Ecto neural progenitor cell (in vitro differentiated cells): ENCODE data around the gene MAST3.

Experiments
- DNase-seq: peaks from one replicate; pipeline ENCODE4 v3.0.0-alpha.2; 2018; ENCODE audit warnings: low spot score

The MAST3 gene

DNA sequence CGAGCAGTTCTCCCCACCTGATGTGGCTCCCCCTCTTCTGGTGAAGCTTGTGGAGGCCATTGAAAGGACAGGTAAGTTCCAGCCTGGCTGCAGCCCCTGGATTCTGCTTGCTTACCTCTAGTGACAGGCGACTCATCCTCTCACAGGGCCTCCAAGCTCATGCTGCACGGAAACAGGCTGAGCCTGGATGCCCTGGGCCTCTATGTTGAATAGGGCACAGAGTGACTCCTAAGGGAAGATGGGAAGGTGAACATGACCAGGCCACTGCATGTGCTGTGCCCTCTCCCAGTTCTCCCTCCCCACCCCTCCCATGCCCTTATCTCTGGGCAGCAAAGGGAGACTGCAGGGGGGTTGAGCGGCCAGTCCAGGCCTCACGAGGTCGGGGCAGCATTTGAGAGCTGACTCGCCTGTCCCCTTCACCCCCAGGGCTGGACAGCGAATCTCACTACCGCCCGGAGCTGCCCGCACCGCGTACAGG is 63.0 kb downstream of the MAST3 start:
- DNase-seq = no peak

DNA sequence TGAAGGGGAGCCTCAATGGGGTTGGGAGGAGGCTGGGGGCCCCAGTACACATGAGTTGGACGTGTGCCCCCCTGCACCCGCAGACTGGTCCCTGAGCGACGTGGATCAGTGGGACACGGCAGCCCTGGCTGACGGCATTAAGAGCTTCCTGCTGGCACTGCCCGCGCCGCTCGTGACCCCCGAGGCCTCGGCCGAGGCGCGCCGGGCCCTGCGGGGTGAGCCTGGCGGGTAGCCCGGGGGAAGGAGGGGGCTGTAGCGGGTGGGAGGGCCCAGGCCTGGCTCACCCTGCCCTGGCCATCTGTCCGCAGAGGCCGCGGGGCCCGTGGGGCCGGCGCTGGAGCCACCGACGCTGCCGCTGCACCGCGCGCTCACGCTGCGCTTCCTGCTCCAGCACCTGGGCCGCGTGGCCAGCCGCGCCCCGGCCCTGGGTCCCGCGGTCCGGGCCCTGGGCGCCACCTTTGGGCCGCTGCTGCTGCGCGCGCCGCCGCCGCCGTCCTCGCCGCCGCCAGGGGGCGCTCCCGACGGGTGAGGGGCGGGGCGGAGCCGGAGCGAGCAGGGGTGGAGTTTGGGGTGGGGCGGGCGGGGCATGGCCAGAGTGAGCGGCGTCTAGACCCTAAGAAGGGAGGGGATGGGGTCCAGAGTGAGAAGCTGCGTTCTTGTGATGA is 63.5 kb downstream of the MAST3 start:
- peak; percentile 88 for DNase-seq

DNA sequence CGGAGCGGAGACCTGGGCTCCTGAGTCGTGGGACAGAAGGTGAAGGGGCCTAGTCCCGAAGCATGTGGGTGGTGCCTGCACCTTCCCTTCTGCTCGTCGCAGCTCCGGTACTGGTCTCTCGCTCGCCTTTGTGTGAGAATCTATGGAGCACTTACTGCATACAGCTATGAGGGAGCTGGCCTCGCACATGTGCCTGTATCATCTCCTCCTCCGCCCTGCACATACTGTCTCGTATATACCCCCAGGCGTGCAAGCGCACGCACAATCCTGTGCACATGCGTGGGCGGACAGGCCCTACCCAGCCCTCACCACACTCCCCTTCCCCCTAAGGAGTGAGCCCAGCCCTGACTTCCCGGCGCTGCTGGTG is 64.0 kb downstream of the MAST3 start:
- no peak for DNase-seq

DNA sequence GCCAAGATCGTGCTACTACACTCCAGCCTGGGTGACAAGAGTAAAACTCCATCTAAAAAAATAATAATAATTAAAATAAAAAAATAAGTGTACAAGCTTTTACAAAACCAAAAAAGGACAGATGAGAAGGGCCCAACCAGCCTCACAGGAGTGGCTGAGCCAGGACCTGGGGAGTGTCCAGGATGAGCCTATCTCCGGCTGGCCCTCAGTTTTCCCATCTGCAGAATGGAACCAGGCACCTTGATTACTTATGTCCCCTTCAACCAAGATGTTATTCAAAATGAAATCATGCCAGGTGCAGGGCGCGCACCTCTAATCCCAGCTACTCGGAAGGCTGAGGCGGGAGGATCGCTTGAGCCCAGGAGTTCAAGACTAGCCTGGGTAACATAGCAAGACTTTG is 66.5 kb downstream of the MAST3 start:
- no peak for DNase-seq

DNA sequence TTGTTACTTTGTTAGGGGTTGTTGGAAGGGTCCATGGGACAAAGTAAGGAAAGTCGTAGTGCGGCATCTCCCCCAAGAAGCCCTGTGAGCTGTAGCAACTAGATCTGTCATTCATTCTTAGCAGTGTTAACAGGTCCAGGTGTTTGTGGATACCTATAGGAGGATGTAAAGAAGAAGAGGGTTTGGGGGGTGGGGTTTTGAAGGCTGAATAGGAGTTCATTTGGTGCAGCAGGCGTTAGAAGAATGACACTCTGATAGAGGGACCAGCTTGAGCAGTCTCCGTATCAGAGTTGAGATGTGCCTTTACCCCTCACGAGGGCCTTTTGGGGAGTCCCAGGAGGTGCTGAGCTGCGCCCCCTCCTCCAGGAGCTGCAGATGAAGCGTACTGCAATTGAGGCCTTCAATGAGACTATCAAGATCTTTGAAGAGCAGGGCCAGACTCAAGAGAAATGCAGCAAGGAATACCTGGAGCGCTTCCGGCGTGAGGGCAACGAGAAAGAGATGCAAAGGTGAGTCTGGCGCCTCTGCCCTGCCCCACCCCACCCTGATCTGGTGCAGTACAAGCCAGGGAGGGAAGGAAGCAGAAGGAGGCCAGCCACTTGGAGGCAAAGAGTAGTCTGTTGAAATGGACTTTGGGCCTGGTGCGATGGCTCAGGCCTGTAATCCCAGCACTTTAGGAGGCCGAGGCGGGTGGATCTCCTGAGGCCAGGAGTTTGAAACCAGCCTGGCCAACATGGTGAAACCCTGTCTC is 68.4 kb downstream of the MAST3 start:
- DNase-seq = no peak

DNA sequence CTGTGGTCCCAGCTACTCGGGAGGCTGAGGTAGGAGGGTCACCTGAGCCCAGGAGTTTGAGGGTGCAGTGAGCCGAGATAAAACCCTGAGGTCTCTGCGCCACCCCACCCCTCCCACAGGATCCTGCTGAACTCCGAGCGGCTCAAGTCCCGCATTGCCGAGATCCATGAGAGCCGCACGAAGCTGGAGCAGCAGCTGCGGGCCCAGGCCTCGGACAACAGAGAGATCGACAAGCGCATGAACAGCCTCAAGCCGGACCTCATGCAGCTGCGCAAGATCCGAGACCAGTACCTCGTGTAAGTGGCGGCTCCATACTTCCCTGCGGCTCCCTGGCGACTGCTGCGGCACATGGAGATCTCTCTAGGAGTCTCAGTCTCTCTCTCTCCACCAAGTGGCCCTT is 69.4 kb downstream of the MAST3 start:
- no peak for DNase-seq

DNA sequence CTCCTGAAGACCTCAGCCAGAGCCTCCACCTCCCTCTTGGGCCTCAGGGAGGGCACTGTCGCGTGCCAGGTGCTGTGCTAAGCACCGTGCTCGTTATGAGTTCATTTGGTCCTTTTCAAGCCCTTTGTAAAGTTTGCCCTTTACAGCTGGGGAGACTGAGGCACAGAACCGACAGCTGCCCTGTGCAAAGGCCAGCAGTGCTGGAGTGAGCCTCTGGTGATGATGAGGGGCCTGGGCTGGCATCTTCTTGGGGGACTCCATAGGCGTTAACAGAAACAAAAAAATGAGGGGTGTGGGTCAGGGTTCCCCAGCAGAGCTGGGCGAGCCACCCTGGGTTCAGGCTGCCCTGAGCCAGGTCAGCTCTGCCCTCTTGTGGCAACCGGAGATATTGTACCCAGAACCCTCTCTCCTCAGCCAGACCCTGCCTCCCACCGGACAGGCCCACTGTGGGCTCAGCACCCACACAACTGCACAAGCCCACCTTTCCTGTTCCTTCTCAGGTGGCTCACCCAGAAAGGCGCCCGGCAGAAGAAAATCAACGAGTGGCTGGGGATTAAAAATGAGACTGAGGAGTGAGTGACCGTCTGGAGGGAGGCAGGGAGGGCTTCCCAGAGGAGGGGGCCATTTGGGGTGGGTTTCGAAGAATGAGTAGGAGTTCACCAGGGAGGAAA is 70.5 kb downstream of the MAST3 start:
- no peak for DNase-seq

DNA sequence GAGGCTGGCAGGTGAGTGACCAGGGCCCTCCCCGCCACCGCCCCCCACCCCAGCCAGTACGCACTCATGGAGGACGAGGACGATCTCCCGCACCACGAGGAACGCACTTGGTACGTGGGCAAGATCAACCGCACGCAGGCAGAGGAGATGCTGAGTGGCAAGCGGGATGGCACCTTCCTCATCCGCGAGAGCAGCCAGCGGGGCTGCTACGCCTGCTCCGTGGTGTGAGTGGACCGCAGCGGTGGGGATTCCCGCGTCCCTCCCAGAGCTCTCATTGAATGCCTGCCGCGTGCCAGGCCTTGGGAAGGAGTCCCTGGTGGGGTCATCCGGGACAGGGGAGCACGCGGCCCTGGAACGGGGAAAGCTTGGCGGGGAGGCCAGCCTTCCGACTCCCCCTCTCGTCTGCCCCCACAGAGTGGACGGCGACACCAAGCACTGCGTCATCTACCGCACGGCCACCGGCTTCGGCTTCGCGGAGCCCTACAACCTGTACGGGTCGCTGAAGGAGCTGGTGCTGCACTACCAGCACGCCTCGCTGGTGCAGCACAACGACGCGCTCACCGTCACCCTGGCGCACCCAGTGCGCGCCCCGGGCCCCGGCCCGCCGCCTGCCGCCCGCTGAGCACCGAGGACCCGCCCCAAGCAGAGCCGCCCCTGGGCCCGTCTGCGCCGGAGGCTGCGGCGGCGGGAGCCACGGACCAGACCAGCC is 71.2 kb downstream of the MAST3 start:
- DNase-seq = no peak

DNA sequence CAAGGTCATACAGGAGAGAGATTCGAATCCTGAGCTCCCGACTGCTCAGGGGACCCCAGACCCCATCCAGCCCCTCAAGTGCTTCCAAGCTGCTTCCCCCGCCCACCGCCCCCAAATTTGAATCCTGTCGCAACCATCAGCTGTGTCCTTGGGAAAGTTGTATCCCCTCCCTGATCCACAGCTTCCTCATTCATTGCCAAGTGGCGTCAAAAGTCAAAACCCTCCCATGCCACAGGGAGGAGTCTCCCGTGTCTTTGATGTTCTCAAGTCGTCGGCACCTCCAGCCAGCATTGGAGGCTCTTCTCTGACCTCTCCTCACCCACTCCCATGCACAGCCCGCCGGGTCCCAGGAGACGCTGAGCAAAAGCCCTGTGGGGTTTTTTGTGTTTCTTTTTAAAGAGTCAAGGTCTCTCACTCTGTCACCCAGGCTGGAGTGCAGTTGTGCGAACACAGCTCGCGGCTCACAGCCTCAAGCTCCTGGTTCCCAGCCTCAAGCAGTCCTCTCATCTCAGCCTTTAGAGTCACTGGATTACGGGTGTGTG is 73.2 kb downstream of the MAST3 start:
- DNase-seq = no peak

DNA sequence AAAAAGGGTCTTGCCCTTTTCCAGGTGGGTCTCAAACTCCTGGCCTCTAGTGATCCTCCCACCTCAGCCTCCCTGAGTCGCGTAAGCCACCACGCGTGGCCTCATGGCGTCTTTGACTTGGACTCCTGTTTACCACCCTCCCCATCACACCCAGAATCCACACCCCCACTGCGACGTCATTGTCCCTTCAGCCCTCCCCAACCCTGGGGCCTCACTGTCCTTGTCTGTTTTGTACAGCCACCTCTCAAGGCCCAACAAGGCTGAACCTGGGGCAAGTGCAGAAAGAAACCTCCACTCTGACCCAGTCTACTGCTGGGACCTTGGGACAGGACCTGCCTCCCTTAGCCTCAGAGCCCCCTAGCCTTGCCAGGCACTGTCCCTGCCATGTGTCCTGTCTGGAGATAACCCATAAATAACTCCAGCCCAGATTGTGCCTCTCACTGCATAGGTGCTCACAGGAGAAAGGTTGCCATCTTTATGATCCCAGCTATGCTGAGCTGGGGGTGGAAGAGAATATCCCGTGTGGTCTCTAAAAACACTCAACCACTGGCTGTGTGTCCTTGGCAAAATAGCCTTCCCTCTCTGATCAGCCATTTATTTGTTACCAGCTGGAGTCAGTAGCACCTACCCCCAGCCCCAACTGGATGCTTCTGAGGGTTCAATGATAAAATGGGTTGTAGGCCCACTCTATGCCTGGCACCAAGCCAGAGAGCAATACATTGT is 74.2 kb downstream of the MAST3 start:
- DNase-seq = no peak

DNA sequence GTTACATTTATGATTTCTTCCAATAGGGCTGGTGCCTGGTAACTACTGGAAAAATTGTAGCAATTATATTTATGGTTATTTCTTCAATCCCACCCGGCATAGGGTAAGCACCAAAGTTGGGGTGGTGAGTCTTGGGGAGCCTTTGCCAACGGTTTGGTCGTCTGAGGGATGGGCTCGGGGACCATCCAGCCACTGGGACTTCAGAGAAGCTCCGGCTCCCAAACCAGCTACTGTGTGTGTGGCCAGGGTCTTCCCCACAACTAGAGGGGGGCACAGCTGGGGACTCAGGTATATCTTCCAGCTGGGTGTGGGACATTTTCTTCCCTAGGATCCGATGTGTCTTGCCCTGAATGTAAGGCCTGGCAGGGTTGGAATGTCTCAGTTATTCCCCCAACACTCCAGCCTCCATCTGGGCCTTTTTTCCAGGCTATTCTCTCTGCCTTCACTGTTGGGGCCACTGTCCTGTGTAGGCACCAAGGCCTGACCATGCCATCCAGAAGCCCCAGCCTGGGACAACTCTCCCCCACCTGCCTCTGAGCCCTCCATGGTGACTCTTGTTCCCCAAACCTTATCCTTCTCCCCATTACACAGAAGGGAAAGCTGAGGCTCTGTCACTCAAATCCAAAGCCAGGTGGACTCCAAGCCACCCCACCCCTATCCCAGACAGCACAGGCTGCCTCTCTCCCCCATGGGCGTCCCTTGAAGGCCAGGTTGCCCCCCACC is 74.9 kb downstream of the MAST3 start:
- no peak for DNase-seq

DNA sequence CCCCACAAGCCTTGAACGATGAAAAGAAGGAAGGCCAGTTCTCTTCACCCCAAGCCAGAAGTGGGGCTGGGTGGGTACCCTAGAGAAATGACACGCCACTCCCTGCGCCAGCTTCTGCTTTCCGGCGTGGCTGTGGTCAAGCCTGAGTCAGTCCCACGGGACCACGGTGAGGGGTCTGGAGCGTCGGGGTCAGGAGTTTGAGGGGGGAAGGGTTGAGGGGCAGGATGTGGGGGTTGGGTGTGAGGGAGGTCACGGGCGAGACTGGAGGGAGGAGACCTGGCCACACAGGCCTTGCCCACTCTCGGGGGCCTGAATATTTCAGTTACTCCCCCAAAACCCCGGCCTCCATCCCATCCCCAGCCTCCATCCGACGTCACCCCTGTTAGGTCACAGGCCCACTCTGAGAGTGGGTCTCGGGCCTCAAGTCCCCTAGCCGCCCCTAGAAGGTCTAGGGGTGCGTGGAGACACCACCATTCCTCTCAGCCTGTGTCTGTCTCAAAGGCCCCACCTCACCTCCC is 75.5 kb downstream of the MAST3 start:
- no peak for DNase-seq

DNA sequence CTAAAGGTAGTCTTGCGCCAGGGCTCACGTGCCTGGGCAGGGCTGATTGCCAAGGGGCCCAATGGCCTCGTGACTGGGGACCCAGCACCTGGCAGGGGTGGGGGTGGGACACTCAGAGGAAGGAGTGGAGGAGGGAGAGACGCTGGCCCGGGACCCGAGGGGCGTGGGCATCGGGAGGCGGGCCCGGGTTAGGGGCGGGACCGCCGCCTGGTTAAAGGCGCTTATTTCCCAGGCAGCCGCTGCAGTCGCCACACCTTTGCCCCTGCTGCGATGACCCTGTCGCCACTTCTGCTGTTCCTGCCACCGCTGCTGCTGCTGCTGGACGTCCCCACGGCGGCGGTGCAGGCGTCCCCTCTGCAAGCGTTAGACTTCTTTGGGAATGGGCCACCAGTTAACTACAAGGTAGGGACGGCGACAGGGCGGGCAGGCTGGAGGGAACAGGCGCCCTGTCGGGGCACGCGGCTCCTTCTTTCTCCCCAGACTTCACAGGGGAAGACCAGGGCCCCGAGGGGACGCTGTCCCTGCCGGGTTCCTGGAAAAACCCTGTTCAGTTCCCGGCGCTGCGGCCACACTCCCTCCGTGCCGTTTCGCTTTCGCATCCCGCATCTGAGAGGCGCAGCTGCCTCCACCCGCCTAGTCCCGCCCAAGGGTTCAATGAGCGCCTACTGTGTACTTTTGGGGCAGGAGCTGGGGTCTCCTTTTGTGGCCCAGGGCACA is 76.2 kb downstream of the MAST3 start, which contains the start of gene IFI30:
TSS of gene IFI30 (plus strand) at position 242 of the 717 bp plus-strand sequence. CDS start at position 271, 29 bp downstream.
- DNase-seq = peak; percentile 75

DNA sequence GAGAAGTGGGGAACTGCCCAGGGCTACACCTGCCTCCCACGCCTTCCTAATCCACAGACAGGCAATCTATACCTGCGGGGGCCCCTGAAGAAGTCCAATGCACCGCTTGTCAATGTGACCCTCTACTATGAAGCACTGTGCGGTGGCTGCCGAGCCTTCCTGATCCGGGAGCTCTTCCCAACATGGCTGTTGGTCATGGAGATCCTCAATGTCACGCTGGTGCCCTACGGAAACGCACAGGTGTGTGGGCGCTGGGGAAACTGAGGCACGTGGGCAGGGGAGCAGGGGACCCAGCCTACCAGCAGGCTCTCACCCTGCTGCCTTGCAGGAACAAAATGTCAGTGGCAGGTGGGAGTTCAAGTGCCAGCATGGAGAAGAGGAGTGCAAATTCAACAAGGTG is 77.4 kb downstream of the MAST3 start:
- no peak for DNase-seq

DNA sequence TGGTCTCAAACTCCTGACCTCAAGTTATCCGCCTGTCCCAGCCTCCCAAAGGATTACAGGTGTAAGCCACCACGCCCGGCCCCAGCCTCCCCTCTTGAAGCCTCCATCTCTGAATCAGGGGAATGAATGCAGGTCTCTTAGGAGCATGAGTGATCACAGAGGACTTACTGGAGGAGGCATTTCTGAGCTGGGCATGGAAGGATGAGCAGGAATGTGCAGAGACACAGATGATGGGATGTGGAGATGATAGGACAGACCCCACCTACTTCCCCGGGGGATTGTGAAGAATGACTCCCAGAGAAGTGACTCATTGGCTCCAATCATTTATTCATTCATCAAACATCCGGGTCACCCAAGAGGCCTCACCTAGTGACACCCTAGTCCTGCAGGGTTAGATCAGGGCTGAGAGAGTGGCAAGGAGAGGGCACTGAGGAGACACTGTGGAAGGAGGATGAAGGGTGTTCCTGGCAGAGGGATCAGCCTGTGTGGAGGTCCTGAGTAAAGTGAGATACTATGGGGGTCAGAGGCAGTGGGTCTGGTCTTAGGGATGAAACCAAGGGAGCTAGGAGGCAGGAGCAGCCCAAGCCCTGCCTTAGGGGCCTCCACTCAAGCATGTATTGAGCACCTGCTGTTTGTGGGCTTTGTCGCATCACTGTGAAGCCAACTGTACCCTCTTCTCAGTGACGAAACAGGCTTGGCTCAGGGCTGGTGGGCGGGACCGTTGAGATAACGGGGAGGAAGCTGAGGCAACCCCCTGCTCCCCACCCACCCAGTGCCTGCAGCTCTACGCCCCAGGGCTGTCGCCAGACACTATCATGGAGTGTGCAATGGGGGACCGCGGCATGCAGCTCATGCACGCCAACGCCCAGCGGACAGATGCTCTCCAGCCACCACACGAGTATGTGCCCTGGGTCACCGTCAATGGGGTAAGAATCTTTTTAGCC is 79.1 kb downstream of the MAST3 start:
- no peak for DNase-seq

DNA sequence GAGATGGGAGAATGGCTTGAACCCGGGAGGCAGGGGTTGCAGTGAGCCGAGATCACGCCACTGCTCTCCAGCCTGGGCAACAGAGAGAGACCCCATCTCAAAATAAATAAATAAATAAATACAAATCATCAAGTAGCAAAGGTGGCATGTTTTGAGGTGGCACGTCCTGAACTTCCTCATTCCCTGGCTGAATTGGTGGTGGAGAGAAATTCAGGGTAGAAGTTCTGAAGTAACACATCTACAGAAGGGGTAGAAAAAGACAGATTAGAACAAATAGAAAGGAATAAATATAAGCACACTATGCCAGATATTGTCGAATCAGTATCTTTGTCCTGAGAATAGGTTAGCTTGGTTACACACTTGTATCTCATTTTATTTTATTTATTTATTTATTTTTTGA is 82.4 kb downstream of the MAST3 start:
- DNase-seq = no peak

DNA sequence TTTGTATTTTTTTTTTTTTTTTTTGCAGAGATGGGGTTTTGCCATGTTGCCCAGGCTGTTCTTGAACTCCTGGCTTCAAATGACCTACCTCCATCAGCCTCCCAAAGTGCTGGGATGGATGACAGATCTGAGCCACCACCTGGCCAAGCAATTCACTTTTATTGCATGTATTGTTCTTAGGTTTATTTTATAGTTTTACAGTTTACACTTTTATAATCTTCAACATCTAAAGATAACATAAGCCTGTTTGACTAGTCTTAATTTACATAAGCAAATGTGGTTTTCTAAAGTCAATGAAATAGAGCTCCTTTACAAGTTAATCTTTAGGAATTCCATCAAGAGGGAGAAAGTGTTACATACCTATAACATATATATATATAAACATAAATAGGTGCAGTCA is 86.0 kb downstream of the MAST3 start:
- no peak for DNase-seq

DNA sequence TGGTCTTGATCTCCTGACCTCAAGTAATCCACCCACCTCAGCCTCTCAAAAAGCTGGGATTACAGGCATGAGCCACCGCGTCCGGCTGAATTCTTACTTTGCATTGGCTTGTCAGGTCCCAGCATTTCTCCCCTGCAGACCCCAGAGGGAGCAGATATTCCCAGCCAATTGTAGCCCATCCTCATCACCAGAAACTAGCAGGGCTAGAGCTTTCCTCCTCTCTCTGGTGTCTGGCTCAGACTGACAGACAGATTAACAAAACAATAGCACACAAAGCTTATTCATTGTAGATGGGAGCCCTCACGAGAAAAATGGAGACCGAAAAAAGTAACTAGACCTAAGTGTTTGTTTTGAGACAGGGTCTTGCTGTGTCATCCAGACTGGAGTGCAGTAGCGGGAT is 88.0 kb downstream of the MAST3 start:
- DNase-seq = no peak

DNA sequence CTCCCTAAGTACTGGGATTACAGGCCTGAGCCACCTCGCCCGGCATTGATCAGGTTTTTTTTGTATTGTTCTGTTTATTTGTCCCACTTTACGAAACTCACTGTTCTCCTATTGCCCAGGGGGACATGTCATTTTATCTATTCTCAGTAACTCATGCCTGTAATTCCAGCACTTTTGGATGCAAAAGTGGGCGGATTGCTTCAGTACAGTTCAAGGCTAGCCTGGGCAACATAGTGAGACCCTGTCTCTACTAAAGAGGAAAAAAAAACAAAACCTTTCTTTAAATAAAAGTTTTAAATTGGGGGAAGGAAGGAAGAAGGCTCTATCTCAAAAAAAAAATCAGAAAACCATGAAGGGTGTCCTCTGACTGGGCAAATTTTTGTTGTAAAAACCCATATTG is 92.7 kb downstream of the MAST3 start:
- no peak for DNase-seq
